Activated T-cell treated with anti-CD3 and anti-CD28 coated beads, Interleukin-2, amount 50 U/mL, for 24 hours (primary cell): Measurements from ENCODE around the gene MAP4K5.

Experiments used
- DNase-seq: peaks from one replicate; pipeline ENCODE4 v3.0.0-alpha.2; 2020
- H3K27ac Mint-ChIP-seq: 2 replicates; pipeline ENCODE4 v1.8.0; 2020; ENCODE audit warnings: mild to moderate bottlenecking, mixed read lengths
- H3K27me3 Mint-ChIP-seq: 2 replicates; pipeline ENCODE4 v1.8.0; 2020; ENCODE audit warnings: mixed read lengths
- H3K36me3 Mint-ChIP-seq: 2 replicates; pipeline ENCODE4 v1.8.0; 2020; ENCODE audit warnings: low read depth, mixed read lengths
- H3K4me1 Mint-ChIP-seq: 2 replicates; pipeline ENCODE4 v1.8.0; 2020; ENCODE audit warnings: low read depth, mixed read lengths
- H3K4me3 Mint-ChIP-seq: 2 replicates; pipeline ENCODE4 v1.8.0; 2020; ENCODE audit warnings: mild to moderate bottlenecking, moderate library complexity, mixed read lengths
- H3K9me3 Mint-ChIP-seq: 2 replicates; pipeline ENCODE4 v1.8.0; 2020; ENCODE audit warnings: mixed read lengths

MAP4K5 gene

GRCh38 chr14:50477760-50478159, 54.6 kb downstream of the MAP4K5 start:
- DNase-seq = no peak
- Mint-ChIP-seq H3K36me3 (peaks cover 77% of the 10 kb centered on the region), H3K27me3 (no peaks in the 10 kb centered on the region), H3K27ac (no peak overlapping the region), H3K9me3 (peaks cover 7% of the 10 kb centered on the region), H3K4me3 (no peak overlapping the region), H3K4me1 (no peaks in the 10 kb centered on the region)

DNA sequence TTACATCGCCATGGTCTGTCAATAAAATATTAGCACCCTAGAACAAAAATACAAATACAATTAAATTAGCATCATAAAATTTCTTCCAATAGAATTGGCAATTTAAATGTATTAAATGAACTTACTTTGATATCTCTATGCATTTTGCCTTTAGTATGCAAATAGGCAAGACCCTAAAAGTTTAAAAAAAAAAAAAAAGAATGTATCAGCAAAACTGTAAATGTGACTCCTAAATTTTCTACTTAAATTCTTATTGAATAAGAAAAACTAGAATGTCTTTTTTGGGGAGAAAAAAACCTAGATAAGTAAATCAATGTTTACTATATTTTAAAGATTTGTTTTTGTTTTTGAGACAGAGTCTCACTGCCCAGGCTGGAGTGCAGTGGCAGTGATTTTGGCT, 56.2 kb downstream of the MAP4K5 start:
- H3K27ac Mint-ChIP-seq = no peak overlapping the region
- no peaks in the 10 kb centered on the region for H3K4me1 Mint-ChIP-seq
- no peak overlapping the region for H3K4me3 Mint-ChIP-seq
- peaks cover 81% of the 10 kb centered on the region for H3K36me3 Mint-ChIP-seq
- H3K27me3 Mint-ChIP-seq = no peaks in the 10 kb centered on the region
- peaks cover 14% of the 10 kb centered on the region for H3K9me3 Mint-ChIP-seq
- DNase-seq = no peak

GRCh38 chr14:50475460-50475859, 56.9 kb downstream of the MAP4K5 start:
- H3K4me3 Mint-ChIP-seq = no peak overlapping the region
- H3K4me1 Mint-ChIP-seq = no peaks in the 10 kb centered on the region
- peaks cover 18% of the 10 kb centered on the region for H3K9me3 Mint-ChIP-seq
- no peak for DNase-seq
- H3K36me3 Mint-ChIP-seq = peaks cover 84% of the 10 kb centered on the region
- H3K27ac Mint-ChIP-seq = no peak overlapping the region
- H3K27me3 Mint-ChIP-seq = no peaks in the 10 kb centered on the region

- Mint-ChIP-seq H3K36me3 (peaks cover 90% of the 10 kb centered on the region), H3K27me3 (no peaks in the 10 kb centered on the region), H3K9me3 (peaks cover 23% of the 10 kb centered on the region), H3K27ac (no peak overlapping the region), H3K4me3 (no peak overlapping the region), H3K4me1 (peaks cover 3% of the 10 kb centered on the region)
- no peak for DNase-seq
Measured at GRCh38 chr14:50471838-50472465, 60.4 kb downstream of the MAP4K5 start.

DNA sequence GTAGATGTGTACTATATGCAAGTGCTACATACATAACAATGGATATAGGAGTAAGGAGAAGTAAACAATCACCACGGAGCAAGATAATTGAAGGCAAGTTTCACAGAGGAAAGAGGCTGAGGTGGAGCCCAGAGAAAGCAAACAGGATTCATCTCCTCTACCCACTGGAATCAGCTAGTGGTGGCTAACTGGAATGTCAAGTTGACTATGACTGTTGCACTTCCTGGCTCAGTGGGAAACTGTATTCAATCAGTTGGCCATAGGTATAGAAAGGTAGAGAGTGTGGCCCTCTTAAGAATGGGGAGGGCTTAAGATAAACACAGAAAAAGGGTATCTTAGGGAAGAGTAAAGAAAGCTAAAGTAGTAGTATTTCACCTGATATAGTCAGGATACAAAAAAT, 62.4 kb downstream of the MAP4K5 start:
- H3K4me1 Mint-ChIP-seq = peaks cover 3% of the 10 kb centered on the region
- no peak overlapping the region for H3K27ac Mint-ChIP-seq
- H3K27me3 Mint-ChIP-seq = no peaks in the 10 kb centered on the region
- H3K4me3 Mint-ChIP-seq = no peak overlapping the region
- DNase-seq = no peak
- H3K9me3 Mint-ChIP-seq = peaks cover 23% of the 10 kb centered on the region
- peaks cover 89% of the 10 kb centered on the region for H3K36me3 Mint-ChIP-seq

DNA sequence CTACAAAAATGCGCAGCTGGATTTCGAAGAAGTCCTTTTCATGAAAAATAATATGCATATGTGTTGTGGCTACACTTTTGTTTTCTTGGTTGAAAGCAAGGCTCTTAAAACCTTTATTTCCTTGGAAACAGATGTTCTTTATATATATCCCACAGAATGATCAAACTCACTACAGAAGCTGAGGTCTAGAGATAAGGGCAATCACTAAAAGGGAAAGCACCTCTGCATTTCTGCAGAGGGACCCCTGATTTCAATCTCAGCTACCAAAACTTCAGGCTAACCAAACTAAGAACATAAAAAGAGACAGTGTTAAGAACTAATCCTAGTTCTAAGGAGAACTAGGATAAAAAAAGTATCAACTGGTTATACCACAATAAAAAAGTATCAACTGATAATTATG, 70.3 kb downstream of the MAP4K5 start:
- no peaks in the 10 kb centered on the region for H3K4me1 Mint-ChIP-seq
- no peak overlapping the region for H3K27ac Mint-ChIP-seq
- H3K27me3 Mint-ChIP-seq = no peaks in the 10 kb centered on the region
- H3K9me3 Mint-ChIP-seq = no peaks in the 10 kb centered on the region
- DNase-seq = no peak
- H3K36me3 Mint-ChIP-seq = peaks cover 41% of the 10 kb centered on the region
- H3K4me3 Mint-ChIP-seq = no peak overlapping the region

DNA sequence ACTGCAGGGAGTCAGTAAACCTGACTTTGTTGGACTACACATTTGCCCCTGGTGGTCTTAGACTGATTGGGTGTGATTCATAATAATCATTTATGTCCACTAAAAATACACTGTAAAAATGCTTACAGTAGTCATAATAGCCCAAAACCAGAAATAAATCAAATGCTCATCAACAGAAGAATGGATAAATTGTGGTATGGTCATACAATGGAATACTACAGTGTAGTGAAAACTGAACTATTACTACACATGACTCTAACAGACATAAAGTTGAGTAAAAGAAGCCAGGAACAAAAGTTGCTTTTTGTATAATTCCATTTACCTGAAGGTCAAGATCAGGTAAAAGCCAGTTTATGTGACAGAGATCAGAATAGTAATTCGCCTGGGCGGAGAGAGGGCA, 78.5 kb downstream of the MAP4K5 start:
- DNase-seq = no peak
- Mint-ChIP-seq H3K36me3 (peaks cover 60% of the 10 kb centered on the region), H3K27ac (no peak overlapping the region), H3K4me1 (peaks cover 17% of the 10 kb centered on the region), H3K9me3 (no peaks in the 10 kb centered on the region), H3K4me3 (no peak overlapping the region), H3K27me3 (no peaks in the 10 kb centered on the region)

DNA sequence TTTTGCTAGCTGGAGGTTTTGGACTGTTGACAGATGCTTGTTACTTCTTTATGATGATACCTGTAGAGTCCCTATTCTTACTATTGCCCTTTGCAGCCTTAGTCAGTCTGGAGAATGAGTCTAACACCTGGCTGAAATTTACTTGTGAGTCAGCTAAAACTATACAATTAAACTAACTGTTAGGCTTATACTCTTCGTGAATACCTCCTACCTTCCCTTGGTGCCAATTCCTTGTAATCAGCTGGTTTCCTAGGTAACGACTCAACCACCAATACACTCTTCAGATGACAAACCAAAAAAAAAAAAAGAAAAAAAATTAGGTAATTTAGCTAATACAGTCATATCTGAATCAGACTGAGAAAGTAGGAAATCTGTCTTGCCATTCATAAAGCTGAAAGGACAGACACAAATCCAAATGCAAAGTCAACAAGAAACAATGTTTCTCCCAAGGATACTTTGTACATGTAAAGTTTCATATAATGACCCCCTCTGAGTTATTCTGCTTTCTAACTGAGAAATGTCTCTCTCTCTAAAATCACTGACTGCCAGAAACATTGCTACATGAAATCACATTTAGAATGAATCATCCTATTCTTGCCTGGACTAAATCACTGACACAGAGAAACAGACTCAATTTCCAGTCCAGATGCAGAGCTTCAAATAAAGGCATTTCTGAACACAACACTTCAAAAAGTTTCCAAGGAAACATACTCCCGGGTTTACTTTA, 79.2 kb downstream of the MAP4K5 start:
- H3K27me3 Mint-ChIP-seq = no peaks in the 10 kb centered on the region
- peak overlapping the region; percentile 51 for H3K27ac Mint-ChIP-seq
- H3K9me3 Mint-ChIP-seq = no peaks in the 10 kb centered on the region
- DNase-seq = no peak
- H3K36me3 Mint-ChIP-seq = peaks cover 64% of the 10 kb centered on the region
- H3K4me3 Mint-ChIP-seq = no peak overlapping the region
- H3K4me1 Mint-ChIP-seq = peaks cover 17% of the 10 kb centered on the region

DNA sequence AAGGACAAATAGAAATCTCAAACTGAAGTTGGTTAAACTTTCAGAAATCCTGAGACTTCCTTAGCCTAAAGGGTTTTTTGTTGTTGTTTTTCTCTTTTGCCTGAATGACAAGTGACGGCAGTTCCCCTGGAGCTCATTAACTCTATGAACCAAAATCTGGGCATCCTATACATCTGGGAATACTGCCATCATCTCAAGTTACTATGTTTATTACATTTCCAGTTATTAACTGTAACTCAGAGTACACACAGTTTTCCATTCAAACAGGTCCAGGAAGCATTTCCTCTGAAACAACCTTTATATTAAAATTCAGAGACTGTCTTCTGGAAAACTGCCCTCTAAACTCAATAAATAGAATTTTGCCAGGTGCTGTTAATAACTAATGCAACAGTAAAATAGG, 80.1 kb downstream of the MAP4K5 start:
- H3K4me3 Mint-ChIP-seq = no peak overlapping the region
- DNase-seq = no peak
- peaks cover 20% of the 10 kb centered on the region for H3K4me1 Mint-ChIP-seq
- peak overlapping the region; percentile 51 for H3K27ac Mint-ChIP-seq
- no peaks in the 10 kb centered on the region for H3K27me3 Mint-ChIP-seq
- no peaks in the 10 kb centered on the region for H3K9me3 Mint-ChIP-seq
- peaks cover 68% of the 10 kb centered on the region for H3K36me3 Mint-ChIP-seq

DNA sequence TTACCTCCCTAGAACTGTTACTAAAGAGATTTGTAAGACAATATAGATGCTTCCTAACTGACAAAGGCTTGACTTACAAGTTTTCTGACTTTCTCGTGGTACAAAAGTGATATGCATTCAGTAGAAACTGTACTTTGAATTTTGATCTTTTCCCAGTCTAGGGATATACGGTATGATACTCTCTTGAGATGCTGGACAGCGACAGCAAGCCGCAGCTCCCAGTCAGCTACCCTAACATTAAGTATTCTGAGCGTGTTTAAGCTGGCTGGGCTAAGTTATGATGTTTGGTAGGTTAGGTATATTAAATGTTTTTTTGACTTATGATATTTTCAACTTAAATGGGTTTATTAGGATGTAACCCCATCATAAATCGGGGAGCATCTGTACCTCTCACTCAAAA, 80.5 kb downstream of the MAP4K5 start:
- no peak for DNase-seq
- H3K27me3 Mint-ChIP-seq = no peaks in the 10 kb centered on the region
- H3K27ac Mint-ChIP-seq = no peak overlapping the region
- H3K9me3 Mint-ChIP-seq = no peaks in the 10 kb centered on the region
- peaks cover 20% of the 10 kb centered on the region for H3K4me1 Mint-ChIP-seq
- H3K4me3 Mint-ChIP-seq = no peak overlapping the region
- H3K36me3 Mint-ChIP-seq = peaks cover 73% of the 10 kb centered on the region

DNA sequence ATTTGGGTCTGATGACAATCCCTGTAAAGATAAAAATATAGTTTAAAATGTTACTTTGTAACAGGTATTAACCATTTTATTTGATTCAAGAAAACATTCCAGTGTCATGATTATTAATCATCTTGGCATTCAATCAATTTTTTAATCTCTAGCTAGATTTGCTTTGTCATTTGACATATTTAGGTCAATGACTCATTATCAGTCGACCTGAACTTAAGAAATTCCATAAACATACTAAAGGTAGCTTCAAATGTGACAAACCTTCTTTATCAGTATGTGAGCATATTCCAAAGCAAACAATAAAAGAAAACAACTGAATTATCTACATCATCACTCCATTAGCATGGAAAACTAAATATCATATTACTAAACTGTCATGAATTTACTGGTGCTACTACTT, 84.9 kb downstream of the MAP4K5 start:
- peaks cover 75% of the 10 kb centered on the region for H3K36me3 Mint-ChIP-seq
- no peak overlapping the region for H3K4me3 Mint-ChIP-seq
- DNase-seq = no peak
- peaks cover 6% of the 10 kb centered on the region for H3K4me1 Mint-ChIP-seq
- no peak overlapping the region for H3K27ac Mint-ChIP-seq
- no peaks in the 10 kb centered on the region for H3K9me3 Mint-ChIP-seq
- no peaks in the 10 kb centered on the region for H3K27me3 Mint-ChIP-seq

DNA sequence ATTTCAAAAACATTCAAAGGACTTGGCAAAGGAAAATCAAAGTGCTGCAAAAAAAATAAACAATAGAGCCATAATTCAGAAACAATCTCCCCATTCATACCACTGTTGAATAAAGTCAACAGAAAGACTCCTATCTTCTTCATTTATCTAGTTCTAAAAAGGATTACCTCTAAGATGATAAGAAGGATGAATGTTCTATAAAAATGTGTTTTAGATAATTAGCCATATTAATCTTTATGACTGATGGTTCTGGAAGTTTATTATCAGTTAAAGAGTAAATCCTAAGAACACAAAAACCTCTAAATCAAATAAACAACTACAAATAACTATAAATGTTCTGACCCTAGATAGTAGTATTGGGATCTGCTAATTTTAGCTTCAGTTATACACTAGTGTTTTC, 97.8 kb downstream of the MAP4K5 start:
- Mint-ChIP-seq H3K4me3 (no peak overlapping the region), H3K27me3 (no peaks in the 10 kb centered on the region), H3K36me3 (peaks cover 71% of the 10 kb centered on the region), H3K9me3 (no peaks in the 10 kb centered on the region), H3K4me1 (no peaks in the 10 kb centered on the region), H3K27ac (no peak overlapping the region)
- no peak for DNase-seq

DNA sequence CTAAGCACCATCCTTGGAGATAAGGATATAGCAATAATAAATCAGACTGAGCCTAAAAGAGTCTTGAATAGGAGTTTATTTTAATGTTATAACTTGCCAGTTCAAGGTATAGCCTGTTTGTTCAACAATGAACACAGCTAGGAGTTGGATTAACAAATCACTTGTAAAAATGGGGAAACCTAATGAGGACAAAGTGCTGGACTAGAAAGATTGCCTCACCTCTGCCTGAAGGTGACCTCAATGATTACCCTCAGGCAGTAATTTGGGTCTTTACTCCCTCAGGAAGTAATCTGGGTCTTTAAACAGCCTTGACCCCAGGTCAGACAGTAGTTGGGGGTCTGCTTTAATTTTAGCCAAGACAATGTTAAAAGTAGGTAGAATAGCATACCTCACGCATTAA, 100.2 kb downstream of the MAP4K5 start:
- DNase-seq = no peak
- Mint-ChIP-seq H3K36me3 (peaks cover 67% of the 10 kb centered on the region), H3K4me3 (no peak overlapping the region), H3K4me1 (no peaks in the 10 kb centered on the region), H3K9me3 (no peaks in the 10 kb centered on the region), H3K27ac (no peak overlapping the region), H3K27me3 (no peaks in the 10 kb centered on the region)

- Mint-ChIP-seq H3K4me3 (no peak overlapping the region), H3K27me3 (no peaks in the 10 kb centered on the region), H3K9me3 (no peaks in the 10 kb centered on the region), H3K36me3 (peaks cover 56% of the 10 kb centered on the region), H3K27ac (no peak overlapping the region), H3K4me1 (no peaks in the 10 kb centered on the region)
- DNase-seq = no peak
Measured at GRCh38 chr14:50425816-50426215, 106.6 kb downstream of the MAP4K5 start.

DNA sequence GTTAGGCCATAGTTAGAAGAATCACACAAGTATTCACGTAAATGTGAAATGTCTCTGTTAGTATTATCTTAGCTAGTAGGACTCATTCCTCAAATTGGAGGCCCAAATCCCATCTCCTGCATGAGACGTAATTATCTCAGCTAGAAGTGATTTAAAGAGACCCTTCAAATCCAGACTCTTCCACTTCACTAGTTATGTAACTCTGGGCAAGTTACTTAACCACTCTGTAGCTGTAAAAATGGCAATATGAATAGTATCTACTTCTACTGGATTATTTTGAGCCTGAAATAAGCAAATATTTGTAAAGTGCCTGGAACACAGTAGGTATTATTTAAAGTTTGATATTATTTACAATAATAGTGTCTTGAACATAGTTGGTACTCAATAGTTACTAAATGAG, 107.3 kb downstream of the MAP4K5 start:
- H3K27ac Mint-ChIP-seq = no peak overlapping the region
- no peaks in the 10 kb centered on the region for H3K27me3 Mint-ChIP-seq
- H3K4me1 Mint-ChIP-seq = no peaks in the 10 kb centered on the region
- no peaks in the 10 kb centered on the region for H3K9me3 Mint-ChIP-seq
- H3K4me3 Mint-ChIP-seq = no peak overlapping the region
- H3K36me3 Mint-ChIP-seq = peaks cover 63% of the 10 kb centered on the region
- DNase-seq = no peak
